HG02981 (cell line): Measurements from ENCODE around the gene CDHR3.

Experiments used
- ATAC-seq: cut with Tn5 transposase; IDR thresholded peaks from one replicate; pipeline ENCODE4 v1.9.1; 2021; ENCODE audit warnings: mild to moderate bottlenecking, moderate library complexity; ENCODE audit not compliant: unreplicated experiment

The CDHR3 gene

GRCh38 chr7:106082087-106082854 is 119.2 kb downstream of the CDHR3 start:
- ATAC-seq = no peak
